ENCODE measurements around the gene BLMH.
A peak's percentile ranks its signal among the peaks of the same experiment; 100 is the strongest.
"Not testable (repeated sequence)": the region's sequence is repeated elsewhere in the genome, so short reads cannot be mapped to it uniquely, and the experiment has no call there.

The BLMH gene

DNA sequence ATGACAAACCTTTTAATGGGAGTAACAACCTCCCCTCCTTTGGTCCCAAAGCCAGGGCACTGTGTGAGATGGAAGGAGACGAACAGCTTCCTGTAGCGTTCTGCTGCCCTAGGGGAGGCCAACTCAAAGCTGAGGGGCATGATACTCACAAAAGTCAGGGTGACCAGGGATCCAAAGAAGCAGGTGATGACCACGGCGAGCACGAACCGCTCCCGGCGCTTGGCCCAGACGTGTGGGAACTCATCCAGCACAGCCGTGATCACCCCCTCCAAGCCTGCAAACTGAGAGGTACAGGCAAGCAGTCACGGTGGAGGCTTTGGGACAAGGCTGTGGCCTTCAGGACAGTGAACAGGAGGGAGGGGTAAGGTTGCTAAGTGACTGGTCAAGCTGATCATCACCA, 81.4 kb downstream of the BLMH start:
- Histone ChIP-seq H3K27me3 (replicated peaks; ENCODE audit: control insufficient read depth, insufficient read depth, low read length) (no peaks in the 10 kb centered on the region), H3K36me3 (ENCODE audit: control insufficient read depth, insufficient read depth, low read length) (no peaks in the 10 kb centered on the region), H3K4me3 (replicated peaks; ENCODE audit: low read depth, low read length) (no peak overlapping the region)
- TF ChIP-seq, protein P1, sequence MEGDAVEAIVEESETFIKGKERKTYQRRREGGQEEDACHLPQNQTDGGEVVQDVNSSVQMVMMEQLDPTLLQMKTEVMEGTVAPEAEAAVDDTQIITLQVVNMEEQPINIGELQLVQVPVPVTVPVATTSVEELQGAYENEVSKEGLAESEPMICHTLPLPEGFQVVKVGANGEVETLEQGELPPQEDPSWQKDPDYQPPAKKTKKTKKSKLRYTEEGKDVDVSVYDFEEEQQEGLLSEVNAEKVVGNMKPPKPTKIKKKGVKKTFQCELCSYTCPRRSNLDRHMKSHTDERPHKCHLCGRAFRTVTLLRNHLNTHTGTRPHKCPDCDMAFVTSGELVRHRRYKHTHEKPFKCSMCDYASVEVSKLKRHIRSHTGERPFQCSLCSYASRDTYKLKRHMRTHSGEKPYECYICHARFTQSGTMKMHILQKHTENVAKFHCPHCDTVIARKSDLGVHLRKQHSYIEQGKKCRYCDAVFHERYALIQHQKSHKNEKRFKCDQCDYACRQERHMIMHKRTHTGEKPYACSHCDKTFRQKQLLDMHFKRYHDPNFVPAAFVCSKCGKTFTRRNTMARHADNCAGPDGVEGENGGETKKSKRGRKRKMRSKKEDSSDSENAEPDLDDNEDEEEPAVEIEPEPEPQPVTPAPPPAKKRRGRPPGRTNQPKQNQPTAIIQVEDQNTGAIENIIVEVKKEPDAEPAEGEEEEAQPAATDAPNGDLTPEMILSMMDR (IDR thresholded peaks at IDR 0.05; ENCODE audit: insufficient read depth, low read length, poor library complexity, severe bottlenecking) = no peak
- DNase-seq (ENCODE audit: extremely low read depth, insufficient read length) = no peak

DNA sequence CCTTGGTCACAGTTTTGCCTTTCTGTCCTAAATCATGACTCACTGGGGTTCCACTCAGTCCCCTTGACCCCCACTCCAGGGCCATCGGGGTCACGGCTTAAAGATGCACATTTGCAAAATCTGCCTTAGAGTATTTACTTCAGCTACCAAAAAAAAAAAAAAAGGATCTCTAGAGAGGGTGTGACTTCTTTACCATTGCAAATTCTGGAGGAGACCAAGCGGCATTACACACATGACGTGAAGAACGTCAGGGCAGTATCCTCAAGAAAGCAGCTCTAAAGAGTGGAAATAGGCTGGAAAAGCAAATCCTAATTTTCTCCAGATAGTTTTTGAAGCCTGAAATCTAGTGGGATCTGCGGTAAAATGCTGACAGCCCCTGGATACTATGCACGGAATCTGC, 81.8 kb downstream of the BLMH start:
- no peaks in the 10 kb centered on the region for H3K27me3 ChIP-seq (replicated peaks; ENCODE audit: control insufficient read depth, insufficient read depth, low read length)
- TF ChIP-seq, protein P1 (IDR thresholded peaks at IDR 0.05; ENCODE audit: insufficient read depth, low read length, poor library complexity, severe bottlenecking) = no peak
- no peak for DNase-seq (ENCODE audit: extremely low read depth, insufficient read length)
- no peak overlapping the region for H3K4me3 ChIP-seq (replicated peaks; ENCODE audit: low read depth, low read length)
- H3K36me3 ChIP-seq (ENCODE audit: control insufficient read depth, insufficient read depth, low read length) = no peaks in the 10 kb centered on the region

DNA sequence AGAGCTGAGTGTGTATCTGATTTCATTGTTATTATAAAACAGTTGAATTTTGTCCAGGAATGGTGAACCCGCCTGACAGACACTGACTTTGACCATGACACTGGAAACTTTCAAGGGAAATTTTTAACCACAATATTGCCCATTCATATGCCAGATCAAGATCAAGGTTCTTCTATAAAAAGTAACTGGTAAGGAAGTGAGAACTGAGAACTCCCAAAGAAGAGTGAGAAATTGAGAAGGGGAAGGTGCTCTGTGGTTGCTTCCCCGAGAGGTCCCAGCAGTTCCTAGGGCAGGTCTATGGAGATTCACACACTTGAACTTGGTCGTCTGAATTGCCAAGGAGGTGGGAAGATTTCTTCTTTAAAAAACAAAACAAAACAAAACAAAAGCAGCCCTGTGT, 83.5 kb downstream of the BLMH start:
- H3K27me3 ChIP-seq (replicated peaks; ENCODE audit: control insufficient read depth, insufficient read depth, low read length) = no peaks in the 10 kb centered on the region
- H3K36me3 ChIP-seq (ENCODE audit: control insufficient read depth, insufficient read depth, low read length) = no peaks in the 10 kb centered on the region
- DNase-seq (ENCODE audit: extremely low read depth, insufficient read length) = no peak
- TF ChIP-seq, protein P1 (IDR thresholded peaks at IDR 0.05; ENCODE audit: insufficient read depth, low read length, poor library complexity, severe bottlenecking) = no peak
- H3K4me3 ChIP-seq (replicated peaks; ENCODE audit: low read depth, low read length) = no peak overlapping the region

DNA sequence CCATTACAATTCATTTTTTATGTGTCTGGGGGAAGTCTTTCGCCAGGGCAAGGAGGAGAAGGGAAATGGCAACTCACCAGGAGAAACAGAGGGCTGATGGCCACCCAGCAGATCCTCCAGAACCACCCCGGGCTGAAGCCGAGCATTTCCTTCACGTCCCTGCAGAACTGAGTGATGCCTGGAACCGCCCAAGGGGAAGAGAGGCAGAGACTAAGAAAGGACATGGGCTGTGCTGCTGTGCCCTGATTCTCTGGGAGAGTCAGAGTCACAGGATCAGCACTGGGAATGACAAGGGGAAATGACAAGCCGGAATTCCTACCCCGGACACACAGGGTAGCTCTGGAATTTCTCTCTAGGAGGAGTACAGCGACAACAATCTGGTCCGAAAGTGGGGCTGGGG, 84.1 kb downstream of the BLMH start:
- TF ChIP-seq, protein P1 (IDR thresholded peaks at IDR 0.05; ENCODE audit: insufficient read depth, low read length, poor library complexity, severe bottlenecking) = no peak
- no peaks in the 10 kb centered on the region for H3K36me3 ChIP-seq (ENCODE audit: control insufficient read depth, insufficient read depth, low read length)
- no peak for DNase-seq (ENCODE audit: extremely low read depth, insufficient read length)
- H3K4me3 ChIP-seq (replicated peaks; ENCODE audit: low read depth, low read length) = no peak overlapping the region
- H3K27me3 ChIP-seq (replicated peaks; ENCODE audit: control insufficient read depth, insufficient read depth, low read length) = no peaks in the 10 kb centered on the region

DNA sequence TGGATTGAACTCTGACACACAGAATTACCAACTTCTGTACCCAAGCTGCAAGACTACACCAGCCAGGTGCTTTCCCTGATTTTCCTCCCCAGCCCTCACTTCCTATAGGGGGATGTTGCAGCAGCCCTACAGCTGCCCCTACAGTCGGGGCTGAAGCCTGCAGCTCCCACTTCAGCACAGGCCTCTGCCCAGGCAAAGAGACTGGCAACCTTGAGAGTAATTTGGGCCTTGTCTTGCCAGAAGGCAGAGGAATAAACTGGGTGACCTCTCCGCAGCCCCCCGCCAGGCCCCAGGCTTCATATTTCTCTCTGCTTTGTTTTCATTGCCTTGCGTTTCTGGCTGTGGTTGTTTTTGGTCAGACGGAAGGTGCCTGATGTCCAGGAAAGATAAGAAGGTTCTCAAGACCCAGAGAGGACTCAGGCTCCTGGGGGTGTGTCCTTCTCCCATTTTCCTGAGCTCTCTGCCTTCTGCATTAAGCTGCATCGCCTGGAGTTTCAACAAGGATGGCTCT, 88.2 kb downstream of the BLMH start:
- DNase-seq (ENCODE audit: extremely low read depth, insufficient read length) = no peak
- Histone ChIP-seq H3K4me3 (replicated peaks; ENCODE audit: low read depth, low read length) (no peak overlapping the region), H3K36me3 (ENCODE audit: control insufficient read depth, insufficient read depth, low read length) (no peaks in the 10 kb centered on the region), H3K27me3 (replicated peaks; ENCODE audit: control insufficient read depth, insufficient read depth, low read length) (no peaks in the 10 kb centered on the region)
- TF ChIP-seq, protein P1 (IDR thresholded peaks at IDR 0.05; ENCODE audit: insufficient read depth, low read length, poor library complexity, severe bottlenecking) = peak; percentile 50

DNA sequence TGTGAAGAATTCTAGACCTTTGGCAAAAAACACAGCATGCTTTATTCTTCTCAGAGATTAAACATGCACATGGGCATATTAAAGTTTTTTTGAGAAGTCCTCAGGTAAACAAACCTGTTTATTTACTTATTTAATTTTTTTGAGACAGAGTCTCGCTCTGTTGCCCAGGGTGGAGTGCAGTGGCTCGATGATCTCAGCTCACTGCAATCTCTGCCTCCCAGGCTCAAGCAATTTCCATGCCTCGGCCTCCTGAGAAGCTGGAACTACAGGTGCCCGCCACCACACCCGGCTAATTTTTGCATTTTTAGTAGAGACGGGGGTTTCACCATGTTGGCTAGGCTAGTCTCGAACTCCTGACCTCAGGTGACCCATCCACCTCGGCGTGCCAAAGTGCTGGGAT, 91.1 kb downstream of the BLMH start:
- not testable (repeated sequence) for DNase-seq (ENCODE audit: extremely low read depth, insufficient read length); H3K27me3 ChIP-seq (replicated peaks; ENCODE audit: control insufficient read depth, insufficient read depth, low read length); H3K36me3 ChIP-seq (ENCODE audit: control insufficient read depth, insufficient read depth, low read length); H3K4me3 ChIP-seq (replicated peaks; ENCODE audit: low read depth, low read length)
